ENCODE results near the gene HDDC2. TPM values are rescaled to one million over a fixed set of nuclear protein-coding genes. Genes with fewer than 3 reads are reported as not detected.

The HDDC2 gene
- total and polyA plus RNA-seq, 4 donors = 34.6 to 72.3 (median 58.5) TPM

- ATAC-seq (ENCODE audit: insufficient read depth, low FRiP score) (no peak), DNase-seq (no peak)
- Histone ChIP-seq H3K9me3 (ENCODE audit: control insufficient read depth in 4 of 4, insufficient read depth in 3 of 4, low read length in 3 of 4) (no peaks in the 10 kb centered on the region), H3K4me3 (no peak overlapping the region), H3K27ac (ENCODE audit: low read depth in 1 of 2, low read length in 1 of 2) (no peak overlapping the region), H3K36me3 (ENCODE audit: control insufficient read depth in 4 of 4, insufficient read depth in 4 of 4, low read length in 4 of 4) (no peaks in the 10 kb centered on the region), H3K27me3 (ENCODE audit: control insufficient read depth in 3 of 3, insufficient read depth in 3 of 3, low read length in 2 of 3) (no peaks in the 10 kb centered on the region), H3K9ac (ENCODE audit: insufficient read depth in 1 of 2, low read length in 2 of 2) (no peak overlapping the region), H3K4me1 (ENCODE audit: control insufficient read depth in 5 of 5, insufficient read depth in 5 of 5, low read length in 5 of 5) (peaks cover 0 to 3% (median 2%) of the 10 kb centered on the region in 5 donors)
- no peak for TF ChIP-seq CTCF (IDR thresholded peaks at IDR 0.05; ENCODE audit: control extremely low read depth, extremely low read depth)
- 64 to 73% methylated on average over 3 of the region's 3 CpGs for WGBS, 2 donors
These were observed 68.6 kb downstream of the HDDC2 start for GRCh38 chr6:125233202-125233601.

GRCh38 chr6:125232466-125232865 lies 69.3 kb downstream of the HDDC2 start:
- peaks cover 0 to 3% (median 2%) of the 10 kb centered on the region in 5 donors for H3K4me1 ChIP-seq (ENCODE audit: control insufficient read depth in 5 of 5, insufficient read depth in 5 of 5, low read length in 5 of 5)
- ATAC-seq (ENCODE audit: insufficient read depth, low FRiP score) (no peak), DNase-seq (peak in 1 of 3 donors; percentile 25)
- H3K9ac ChIP-seq (ENCODE audit: insufficient read depth in 1 of 2, low read length in 2 of 2) = no peak overlapping the region
- no peak overlapping the region for H3K4me3 ChIP-seq
- H3K27me3 ChIP-seq (ENCODE audit: control insufficient read depth in 3 of 3, insufficient read depth in 3 of 3, low read length in 2 of 3) = no peaks in the 10 kb centered on the region
- H3K27ac ChIP-seq (ENCODE audit: low read depth in 1 of 2, low read length in 1 of 2) = no peak overlapping the region
- TF ChIP-seq CTCF (IDR thresholded peaks at IDR 0.05; ENCODE audit: control extremely low read depth, extremely low read depth) = no peak
- WGBS, 2 donors = 81 to 89% methylated on average over 1 of the region's 1 CpG
- H3K9me3 ChIP-seq (ENCODE audit: control insufficient read depth in 4 of 4, insufficient read depth in 3 of 4, low read length in 3 of 4) = no peaks in the 10 kb centered on the region
- H3K36me3 ChIP-seq (ENCODE audit: control insufficient read depth in 4 of 4, insufficient read depth in 4 of 4, low read length in 4 of 4) = no peaks in the 10 kb centered on the region

DNA sequence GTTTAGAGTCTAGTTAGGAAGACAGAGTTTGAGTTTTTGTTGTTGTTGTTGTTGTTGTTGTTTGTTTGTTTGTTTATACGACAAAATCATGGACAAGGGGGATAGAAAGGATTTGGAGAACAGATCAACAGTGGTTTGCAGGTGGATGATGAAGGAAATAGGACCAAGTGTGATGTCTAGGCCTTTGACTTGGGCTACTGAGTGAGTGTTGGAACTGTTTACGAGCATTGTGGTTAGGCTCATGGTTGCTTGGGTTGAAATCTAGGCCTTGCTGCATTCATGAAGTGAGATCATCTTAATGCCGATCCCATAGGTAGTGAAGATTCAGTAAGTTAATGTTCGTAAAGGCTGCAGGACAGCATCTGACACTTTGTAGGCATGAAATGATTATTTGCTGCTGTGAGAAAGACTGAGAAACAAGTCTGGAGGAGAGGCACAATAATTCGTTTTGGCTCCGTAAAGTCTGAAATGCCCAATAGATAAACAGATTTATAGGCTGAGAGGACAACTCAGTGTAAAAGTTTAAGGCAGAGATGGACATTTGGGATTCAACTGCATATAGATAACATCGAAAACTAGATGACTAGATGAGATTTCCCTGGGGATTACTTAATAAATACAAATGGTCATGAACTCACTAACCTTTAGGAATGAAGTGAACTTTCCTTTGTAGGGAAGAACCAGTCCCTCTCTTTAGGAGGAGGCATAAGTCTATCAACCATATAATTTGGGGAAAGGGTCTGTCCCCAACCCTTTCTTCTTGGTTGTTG lies 70.0 kb downstream of the HDDC2 start:
- H3K27me3 ChIP-seq (ENCODE audit: control insufficient read depth in 3 of 3, insufficient read depth in 3 of 3, low read length in 2 of 3) = no peaks in the 10 kb centered on the region
- ATAC-seq (ENCODE audit: insufficient read depth, low FRiP score) = no peak
- no peak overlapping the region for H3K4me3 ChIP-seq
- no peaks in the 10 kb centered on the region for H3K9me3 ChIP-seq (ENCODE audit: control insufficient read depth in 4 of 4, insufficient read depth in 3 of 4, low read length in 3 of 4)
- H3K36me3 ChIP-seq (ENCODE audit: control insufficient read depth in 4 of 4, insufficient read depth in 4 of 4, low read length in 4 of 4) = no peaks in the 10 kb centered on the region
- H3K9ac ChIP-seq (ENCODE audit: insufficient read depth in 1 of 2, low read length in 2 of 2) = no peak overlapping the region
- H3K4me1 ChIP-seq (ENCODE audit: control insufficient read depth in 5 of 5, insufficient read depth in 5 of 5, low read length in 5 of 5) = peaks cover 0 to 3% (median 2%) of the 10 kb centered on the region in 5 donors
- no peak for TF ChIP-seq CTCF (IDR thresholded peaks at IDR 0.05; ENCODE audit: control extremely low read depth, extremely low read depth)
- H3K27ac ChIP-seq (ENCODE audit: low read depth in 1 of 2, low read length in 1 of 2) = no peak overlapping the region
- 82 to 90% methylated on average over 7 of the region's 7 CpGs for WGBS, 2 donors
- no peak for DNase-seq
